ENCODE results near the gene PTPRN2. TPM values are rescaled to one million over a fixed set of nuclear protein-coding genes. Genes with fewer than 3 reads are reported as not detected.
A peak's percentile ranks its signal among the peaks of the same experiment; 100 is the strongest.

Gene PTPRN2
- total and polyA plus RNA-seq, 2 of the 13 experiments (the other 11 are each of a cell fraction or from before 2014, with no cell fraction given): 2.5 to 24.2 TPM

- TF ChIP-seq ZFYVE20 (CRISPR knock-in tag; IDR thresholded peaks at IDR 0.05; ENCODE audit: borderline replicate concordance, low read depth) (no peak), NCOA1 (CRISPR knock-in tag; IDR thresholded peaks at IDR 0.05) (no peak)
Measured at GRCh38 chr7:157560258-157560654, 1027.4 kb downstream of the PTPRN2 start (continued).

GRCh38 chr7:157559596-157560257, 1027.9 kb downstream of the PTPRN2 start:
- peaks cover 60% of the 10 kb centered on the region for H3K4me1 ChIP-seq (ENCODE audit: insufficient read depth, low read length)
- in situ Hi-C loops (cut with HindIII; ENCODE audit: extremely low pct_ligation_motif_present, low pct_unique_long_range_greater_than_20kb): no loop called here
- peak overlapping the region; percentile 33 for H3K4me2 ChIP-seq (ENCODE audit: low read depth, low read length)
- H3K4me3 ChIP-seq (replicated peaks in 1 of 3; ENCODE audit: insufficient read depth in 1 of 3, low read depth in 2 of 3, low read length in 3 of 3): peak overlapping the region in 1 of 3 experiments; percentile 31; a peak in 1 of 6 replicates
- H3K9me3 ChIP-seq (ENCODE audit: low read length): no peaks in the 10 kb centered on the region
- FAIRE-seq: peak; percentile 28
- peak; percentile 78 for ATAC-seq
- H3K36me3 ChIP-seq (replicated peaks in 1 of 2; ENCODE audit: control insufficient read depth in 1 of 2, insufficient read depth in 2 of 2, low read length in 2 of 2): no peaks in the 10 kb centered on the region
- peaks cover 2 to 6% of the 10 kb centered on the region in 2 experiments; a peak in 1 of 5 replicates for H3K27me3 ChIP-seq (ENCODE audit: control insufficient read depth in 1 of 2, insufficient read depth in 2 of 2, low read length in 2 of 2)
- no peak overlapping the region for H3K9ac ChIP-seq (ENCODE audit: insufficient read depth, low read depth, low read length)
- BruUV-seq (replicated peaks): no TSS peak
- H3K27ac ChIP-seq (ENCODE audit: extremely low read length, insufficient read depth, low read length): no peak overlapping the region
- ChIA-PET POLR2A (no interaction called here), CTCF (ENCODE audit: low intra/inter-chr PET ratio, low total read pairs) (no interaction called here)
- no peak overlapping the region for H2AFZ ChIP-seq (ENCODE audit: low read length)
- H4K20me1 ChIP-seq (ENCODE audit: insufficient read depth, low read length): no peaks in the 10 kb centered on the region
- H3K79me2 ChIP-seq (ENCODE audit: insufficient read depth, low read length): no peaks in the 10 kb centered on the region
- 39% methylated on average over 9 of the region's 20 CpGs for WGBS (ENCODE audit: low lambda C conversion rate)
- peak; percentile 41 for DNase-seq (ENCODE audit: low spot score)
- intact Hi-C loops (cut with micrococcal nuclease; ENCODE audit: unreplicated experiment): no loop called here
- TF ChIP-seq ZBTB37 (CRISPR knock-in tag; IDR thresholded peaks at IDR 0.05) (no peak), HIVEP1 (CRISPR knock-in tag; IDR thresholded peaks at IDR 0.05) (no peak), ZNF605 (CRISPR knock-in tag; IDR thresholded peaks at IDR 0.05) (no peak), ZSCAN12 (CRISPR knock-in tag; IDR thresholded peaks at IDR 0.05) (0 out of 2 replicates have a peak, but pooled peaks have one; percentile 28), RERE (CRISPR knock-in tag; IDR thresholded peaks at IDR 0.05; ENCODE audit: low read depth) (no peak), DBP (CRISPR knock-in tag; IDR thresholded peaks at IDR 0.05; ENCODE audit: not compliant biosample characterization) (no peak), MIER3 (CRISPR knock-in tag; IDR thresholded peaks at IDR 0.05; ENCODE audit: borderline replicate concordance) (no peak), HNF4A (CRISPR knock-in tag; IDR thresholded peaks at IDR 0.05) (peak; percentile 92), ZNF367 (CRISPR knock-in tag; IDR thresholded peaks at IDR 0.05; ENCODE audit: borderline replicate concordance) (no peak), TFDP2 (CRISPR knock-in tag; IDR thresholded peaks at IDR 0.05) (no peak), ZNF224 (CRISPR knock-in tag; IDR thresholded peaks at IDR 0.05) (no peak), ZNF788 (CRISPR knock-in tag; IDR thresholded peaks at IDR 0.05; ENCODE audit: borderline replicate concordance) (0 out of 2 replicates have a peak, but pooled peaks have one; percentile 33)
